DND-41 (cell line): ENCODE results near the gene RASGEF1B.

Experiments used
- ATAC-seq: fragments of 200-7000 bp; cut with Tn5 transposase; 3 replicates; pipeline ENCODE4 v1.9.1; 2021; ENCODE audit warnings: low read depth; ENCODE audit not compliant: insufficient read depth
- DNase-seq: peaks from one replicate; pipeline ENCODE4 v3.0.0-alpha.2; 2020
- H2AFZ ChIP-seq: 2 replicates; pipeline ENCODE4 v1.6.0; 2012; ENCODE audit warnings: low read depth, low read length
- H3K27ac ChIP-seq: 2 replicates; pipeline ENCODE4 v1.5.1; 2012; ENCODE audit warnings: low read length, inconsistent platforms
- H3K27me3 ChIP-seq: fragments of 200-600 bp; sonication (generic); 2 replicates; pipeline ENCODE4 v1.6.0; 2012; ENCODE audit warnings: low read length, mild to moderate bottlenecking, inconsistent platforms; ENCODE audit not compliant: insufficient read depth, poor library complexity
- H3K36me3 ChIP-seq: 2 replicates; pipeline ENCODE4 v1.5.1; 2012; ENCODE audit warnings: low read length, inconsistent platforms; ENCODE audit not compliant: insufficient read depth
- H3K4me1 ChIP-seq: 2 replicates; pipeline ENCODE4 v1.5.1; 2012; ENCODE audit warnings: mild to moderate bottlenecking, low read length; ENCODE audit not compliant: insufficient read depth
- H3K4me2 ChIP-seq: 2 replicates; pipeline ENCODE4 v1.6.0; 2012; ENCODE audit warnings: mild to moderate bottlenecking, moderate library complexity, low read length, inconsistent platforms; ENCODE audit not compliant: insufficient read depth
- H3K4me3 ChIP-seq, 2 experiments: fragments of 200-600 bp in 1 of 2; shearing (Covaris generic) in 1 of 2; 2 replicates each; pipeline ENCODE4 v1.5.1; 2012 to 2016; ENCODE audit warnings: inconsistent platforms in 2 of 2, low read length in 2 of 2, mild to moderate bottlenecking in 2 of 2, low read depth in 1 of 2, moderate library complexity in 1 of 2
- H3K79me2 ChIP-seq: 2 replicates; pipeline ENCODE4 v1.6.0; 2012; ENCODE audit warnings: low read length, inconsistent platforms; ENCODE audit not compliant: insufficient read depth
- H3K9ac ChIP-seq: 2 replicates; pipeline ENCODE4 v1.6.0; 2012; ENCODE audit warnings: low read depth, mild to moderate bottlenecking, inconsistent platforms, low read length, moderate library complexity
- H3K9me3 ChIP-seq: 2 replicates; pipeline ENCODE4 v1.5.1; 2012; ENCODE audit warnings: low read length, moderate library complexity, mild to moderate bottlenecking, inconsistent platforms; ENCODE audit not compliant: insufficient read depth, severe bottlenecking
- H4K20me1 ChIP-seq: 2 replicates; pipeline ENCODE4 v1.6.0; 2012; ENCODE audit warnings: low read length; ENCODE audit not compliant: insufficient read depth
- CTCF ChIP-seq: IDR thresholded peaks from 2 replicates; pipeline ENCODE4 v1.5.1; 2012; ENCODE audit warnings: borderline replicate concordance, low read length, moderate library complexity, mild to moderate bottlenecking; ENCODE audit not compliant: poor library complexity, severe bottlenecking; ENCODE audit errors: extremely low read depth
- EZH2 ChIP-seq: IDR thresholded peaks from 3 replicates; pipeline ENCODE4 v1.6.1; 2012; ENCODE audit warnings: borderline replicate concordance, low read depth, mild to moderate bottlenecking, moderate library complexity, low read length, inconsistent platforms; ENCODE audit not compliant: severe bottlenecking

The RASGEF1B gene

GRCh38 chr4:81471588-81472280 is at the start of gene RASGEF1B:
Gene RASGEF1B, minus strand, starts transcription at chr4:81471907. Its CDS starts 12,399 bp downstream, at chr4:81459508.
- Histone ChIP-seq H3K36me3 (no peaks in the 10 kb centered on the region), H2AFZ (peak within 1 kb of the TSS; percentile 94), H3K4me3 (peak within 1 kb of the TSS; percentile 80 to 83), H3K9me3 (no peaks in the 10 kb centered on the region), H4K20me1 (no peaks in the 10 kb centered on the region), H3K27me3 (peaks cover 8% of the 10 kb centered on the region), H3K27ac (peak within 1 kb of the TSS; percentile 72), H3K79me2 (peaks cover 2% of the 10 kb centered on the region; the same call in 1 of the 2 replicates), H3K9ac (peak within 1 kb of the TSS; percentile 70), H3K4me1 (peaks cover 29% of the 10 kb centered on the region), H3K4me2 (peak within 1 kb of the TSS; percentile 78)
- TF ChIP-seq EZH2 (no peak), CTCF (no peak)
- peak; percentile 90 for DNase-seq
- ATAC-seq: peak; percentile 94

GRCh38 chr4:81519856-81520255 is 48.1 kb upstream of the RASGEF1B start:
- Histone ChIP-seq H3K4me3 (no peak overlapping the region), H2AFZ (no peak overlapping the region), H4K20me1 (no peaks in the 10 kb centered on the region), H3K79me2 (no peaks in the 10 kb centered on the region), H3K4me2 (no peak overlapping the region), H3K9me3 (no peaks in the 10 kb centered on the region), H3K27ac (no peak overlapping the region), H3K36me3 (no peaks in the 10 kb centered on the region), H3K27me3 (no peaks in the 10 kb centered on the region), H3K9ac (no peak overlapping the region), H3K4me1 (no peaks in the 10 kb centered on the region)
- TF ChIP-seq EZH2: no peak
- TF ChIP-seq CTCF: no peak
- no peak for ATAC-seq
- DNase-seq: no peak

GRCh38 chr4:81519427-81519773 is 47.7 kb upstream of the RASGEF1B start:
- no peak for DNase-seq
- H3K4me1 ChIP-seq: peaks cover under 1% of the 10 kb centered on the region; the same call in 1 of the 2 replicates
- H3K9me3 ChIP-seq: no peaks in the 10 kb centered on the region
- no peaks in the 10 kb centered on the region for H3K36me3 ChIP-seq
- H3K79me2 ChIP-seq: no peaks in the 10 kb centered on the region
- no peak overlapping the region for H3K9ac ChIP-seq
- H2AFZ ChIP-seq: no peak overlapping the region
- no peak for ATAC-seq
- H4K20me1 ChIP-seq: no peaks in the 10 kb centered on the region
- no peaks in the 10 kb centered on the region for H3K27me3 ChIP-seq
- TF ChIP-seq EZH2 (no peak), CTCF (no peak)
- no peak overlapping the region for H3K27ac ChIP-seq
- no peak overlapping the region for H3K4me2 ChIP-seq
- H3K4me3 ChIP-seq: no peak overlapping the region
